ENCODE results near the gene RAB11FIP4. TPM values are rescaled to one million over a fixed set of nuclear protein-coding genes. Genes with fewer than 3 reads are reported as not detected.

Gene RAB11FIP4
- total RNA-seq, 1 donor from 2014 or later = 32.4 TPM

GRCh38 chr17:31411707-31412285 is 20.3 kb downstream of the RAB11FIP4 start:
- H3K27ac Mint-ChIP-seq = no peak overlapping the region
- no peaks in the 10 kb centered on the region for H3K9me3 Mint-ChIP-seq
- H3K4me1 Mint-ChIP-seq (ENCODE audit: unreplicated experiment) = peaks cover 12% of the 10 kb centered on the region
- DNase-seq (ENCODE audit: extremely low spot score, unreplicated experiment) = no peak
- TF ChIP-seq CTCF (conservative IDR thresholded peaks at IDR 0.05) = no peak
- H3K36me3 Mint-ChIP-seq = no peaks in the 10 kb centered on the region
- no peak overlapping the region for H3K4me3 Mint-ChIP-seq
- peaks cover 10% of the 10 kb centered on the region for H3K27me3 Mint-ChIP-seq

- no peak for TF ChIP-seq CTCF (conservative IDR thresholded peaks at IDR 0.05)
- no peaks in the 10 kb centered on the region for H3K9me3 Mint-ChIP-seq
- DNase-seq (ENCODE audit: extremely low spot score, unreplicated experiment) = no peak
- no peaks in the 10 kb centered on the region for H3K36me3 Mint-ChIP-seq
- H3K27me3 Mint-ChIP-seq = peaks cover 10% of the 10 kb centered on the region
- no peak overlapping the region for H3K4me3 Mint-ChIP-seq
- no peak overlapping the region for H3K27ac Mint-ChIP-seq
- peaks cover 12% of the 10 kb centered on the region for H3K4me1 Mint-ChIP-seq (ENCODE audit: unreplicated experiment)
Observed at GRCh38 chr17:31412511-31412910, 21.0 kb downstream of the RAB11FIP4 start.

GRCh38 chr17:31413081-31413799 is 21.8 kb downstream of the RAB11FIP4 start:
- H3K36me3 Mint-ChIP-seq = no peaks in the 10 kb centered on the region
- H3K4me1 Mint-ChIP-seq (ENCODE audit: unreplicated experiment) = peaks cover 12% of the 10 kb centered on the region
- DNase-seq (ENCODE audit: extremely low spot score, unreplicated experiment) = no peak
- H3K27ac Mint-ChIP-seq = no peak overlapping the region
- H3K9me3 Mint-ChIP-seq = no peaks in the 10 kb centered on the region
- TF ChIP-seq CTCF (conservative IDR thresholded peaks at IDR 0.05) = no peak
- H3K4me3 Mint-ChIP-seq = no peak overlapping the region
- H3K27me3 Mint-ChIP-seq = peaks cover 10% of the 10 kb centered on the region

- Mint-ChIP-seq H3K36me3 (no peaks in the 10 kb centered on the region), H3K4me1 (ENCODE audit: unreplicated experiment) (peaks cover 16% of the 10 kb centered on the region), H3K27ac (no peak overlapping the region), H3K4me3 (no peak overlapping the region), H3K9me3 (no peaks in the 10 kb centered on the region), H3K27me3 (peaks cover 10% of the 10 kb centered on the region)
- TF ChIP-seq CTCF (conservative IDR thresholded peaks at IDR 0.05) = no peak
- DNase-seq (ENCODE audit: extremely low spot score, unreplicated experiment) = no peak
Observed at GRCh38 chr17:31413874-31414549, 22.5 kb downstream of the RAB11FIP4 start.

- H3K9me3 Mint-ChIP-seq = no peaks in the 10 kb centered on the region
- no peak overlapping the region for H3K4me3 Mint-ChIP-seq
- H3K27me3 Mint-ChIP-seq = peaks cover 10% of the 10 kb centered on the region
- peaks cover 16% of the 10 kb centered on the region for H3K4me1 Mint-ChIP-seq (ENCODE audit: unreplicated experiment)
- no peak overlapping the region for H3K27ac Mint-ChIP-seq
- no peak for DNase-seq (ENCODE audit: extremely low spot score, unreplicated experiment)
- no peak for TF ChIP-seq CTCF (conservative IDR thresholded peaks at IDR 0.05)
- H3K36me3 Mint-ChIP-seq = no peaks in the 10 kb centered on the region
Observed at GRCh38 chr17:31414550-31414918, 23.1 kb downstream of the RAB11FIP4 start.
